Loucy (cell line): ENCODE results near the gene FCSK.

Experiments
- H2AFZ ChIP-seq: fragments of 200-600 bp; sonication (generic); 2 replicates; pipeline ENCODE4 v1.6.0; 2016; ENCODE audit warnings: antibody characterized with exemption, mild to moderate bottlenecking, low read length, moderate library complexity
- H3F3A ChIP-seq: fragments of 200-600 bp; 2 replicates; pipeline ENCODE4 v1.6.0; 2016; ENCODE audit warnings: antibody characterized with exemption, low read depth, mild to moderate bottlenecking
- H3K27me3 ChIP-seq: fragments of 200-600 bp; sonication (generic); 2 replicates; pipeline ENCODE4 v1.6.1; 2014; ENCODE audit warnings: low read length, mild to moderate bottlenecking; ENCODE audit not compliant: insufficient read depth, poor library complexity, severe bottlenecking
- H3K36me3 ChIP-seq: fragments of 200-600 bp; sonication (generic); 2 replicates; pipeline ENCODE4 v1.6.1; 2016; ENCODE audit warnings: low read length; ENCODE audit not compliant: insufficient read depth
- H3K4me1 ChIP-seq: fragments of 200-600 bp; sonication (generic); 2 replicates; pipeline ENCODE4 v1.5.1; 2014; ENCODE audit warnings: low read length, mild to moderate bottlenecking; ENCODE audit not compliant: insufficient read depth, poor library complexity, severe bottlenecking
- H3K4me2 ChIP-seq: fragments of 200-600 bp; sonication (generic); 2 replicates; pipeline ENCODE4 v1.6.0; 2014; ENCODE audit warnings: antibody characterized with exemption, low read length, low read depth, mild to moderate bottlenecking; ENCODE audit not compliant: poor library complexity, severe bottlenecking
- H3K4me3 ChIP-seq: fragments of 200-600 bp; sonication (generic); 2 replicates; pipeline ENCODE4 v1.5.1; 2014; ENCODE audit warnings: low read length, mild to moderate bottlenecking, mixed read lengths; ENCODE audit not compliant: poor library complexity, severe bottlenecking
- H3K79me2 ChIP-seq: fragments of 200-600 bp; sonication (generic); 2 replicates; pipeline ENCODE4 v1.6.1; 2014; ENCODE audit warnings: low read length; ENCODE audit not compliant: insufficient read depth
- H3K9ac ChIP-seq: fragments of 200-600 bp; sonication (generic); 2 replicates; pipeline ENCODE4 v1.6.0; 2014; ENCODE audit warnings: mild to moderate bottlenecking, low read depth, low read length, moderate library complexity; ENCODE audit not compliant: poor library complexity, severe bottlenecking
- H3K9me2 ChIP-seq: fragments of 200-600 bp; sonication (generic); replicated peaks from 2 replicates; pipeline ENCODE4 v1.6.1; 2016; ENCODE audit warnings: low read depth, low read length, mixed read lengths
- H3K9me3 ChIP-seq: fragments of 200-600 bp; sonication (generic); 2 replicates; pipeline ENCODE4 v1.6.1; 2014; ENCODE audit warnings: mild to moderate bottlenecking, antibody characterized with exemption, low read length, low read depth; ENCODE audit not compliant: insufficient read depth
- H4K20me1 ChIP-seq: fragments of 200-600 bp; sonication (generic); 2 replicates; pipeline ENCODE4 v1.6.0; 2014; ENCODE audit warnings: antibody characterized with exemption, low read length, mild to moderate bottlenecking; ENCODE audit not compliant: insufficient read depth, poor library complexity, severe bottlenecking
- CTCF ChIP-seq: fragments of 200-600 bp; sonication (generic); conservative IDR thresholded peaks from 2 replicates; pipeline ENCODE4 v1.5.1; 2014; ENCODE audit warnings: mild to moderate bottlenecking, antibody characterized with exemption, low read length
- EZH2phosphoT487 ChIP-seq: fragments of 200-600 bp; IDR thresholded peaks from 2 replicates; pipeline ENCODE4 v1.6.1; 2018; ENCODE audit warnings: antibody characterized with exemption, mild to moderate bottlenecking, moderate library complexity, borderline replicate concordance

The FCSK gene

DNA sequence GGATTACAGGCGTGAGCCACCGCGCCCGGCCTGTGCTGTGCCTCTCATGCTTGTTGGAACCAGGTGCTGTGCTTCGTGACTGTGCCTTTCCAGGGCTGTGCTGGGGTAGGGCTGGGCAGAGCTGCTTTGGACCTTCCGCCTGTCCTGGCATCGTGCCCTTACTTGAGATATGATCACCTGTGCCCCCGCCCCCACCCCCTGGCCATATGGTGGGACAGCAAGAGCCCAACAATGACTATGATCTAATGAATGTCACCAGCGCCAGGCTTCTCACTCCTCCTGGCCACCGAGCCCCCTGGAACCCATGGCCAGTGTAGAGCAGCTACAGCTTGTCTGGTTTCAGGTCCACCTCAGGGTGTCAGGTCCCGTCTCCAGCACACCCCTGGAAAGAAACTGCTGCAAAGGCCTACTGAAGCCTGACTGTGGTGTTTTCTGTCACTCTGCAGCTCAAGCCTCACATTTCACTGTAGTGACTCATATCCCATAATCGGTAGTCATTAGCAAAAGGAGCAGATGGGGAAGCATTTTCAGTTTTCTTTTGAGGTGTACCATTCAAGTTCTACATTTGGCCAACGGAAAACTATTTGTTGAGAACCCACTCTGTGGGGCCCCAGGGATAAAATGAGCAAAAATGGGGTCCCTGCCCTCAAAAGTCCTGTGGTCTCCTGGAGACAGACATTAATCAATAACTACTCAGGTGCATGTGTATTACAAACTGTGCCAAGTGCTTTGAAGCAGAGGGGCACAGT, 22.1 kb downstream of the FCSK start:
- Histone ChIP-seq H3K79me2 (no peaks in the 10 kb centered on the region), H3K9ac (no peak overlapping the region), H3K36me3 (no peaks in the 10 kb centered on the region; the same call in 1 of the 2 replicates), H3K9me3 (no peaks in the 10 kb centered on the region), H3K4me3 (no peak overlapping the region), H3F3A (no peaks in the 10 kb centered on the region), H2AFZ (no peak overlapping the region), H3K27me3 (no peaks in the 10 kb centered on the region), H3K9me2 (no peaks in the 10 kb centered on the region), H3K4me1 (no peaks in the 10 kb centered on the region), H4K20me1 (no peaks in the 10 kb centered on the region), H3K4me2 (no peak overlapping the region)
- TF ChIP-seq EZH2phosphoT487: no peak
- no peak for TF ChIP-seq CTCF

DNA sequence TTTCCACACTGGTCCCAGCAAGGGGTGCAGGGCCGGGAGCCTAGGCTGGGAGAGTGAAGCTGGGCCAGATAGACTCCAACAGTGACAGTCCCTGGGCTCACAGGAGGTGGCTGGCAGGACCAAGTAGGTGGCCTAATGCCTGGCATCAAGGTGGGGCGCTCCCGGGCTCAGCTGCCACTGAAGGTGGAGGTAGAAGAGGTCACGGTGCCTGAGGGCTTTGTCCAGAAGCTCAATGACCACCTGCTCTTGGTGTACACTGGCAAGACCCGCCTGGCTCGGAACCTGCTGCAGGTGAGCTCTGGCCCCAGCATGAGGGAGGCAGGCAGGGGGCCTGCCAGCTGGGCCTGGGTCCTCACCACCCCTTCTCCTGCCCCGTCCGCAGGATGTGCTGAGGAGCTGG, 23.8 kb downstream of the FCSK start:
- H3K4me2 ChIP-seq: no peak overlapping the region
- no peak overlapping the region for H3K4me3 ChIP-seq
- no peaks in the 10 kb centered on the region for H3K4me1 ChIP-seq
- no peak for TF ChIP-seq CTCF
- TF ChIP-seq EZH2phosphoT487: no peak
- H2AFZ ChIP-seq: no peak overlapping the region
- H3F3A ChIP-seq: no peaks in the 10 kb centered on the region
- no peaks in the 10 kb centered on the region for H4K20me1 ChIP-seq
- no peaks in the 10 kb centered on the region for H3K9me2 ChIP-seq
- no peaks in the 10 kb centered on the region for H3K9me3 ChIP-seq
- no peak overlapping the region for H3K9ac ChIP-seq
- no peaks in the 10 kb centered on the region for H3K27me3 ChIP-seq
- H3K36me3 ChIP-seq: no peaks in the 10 kb centered on the region; the same call in 1 of the 2 replicates
- no peaks in the 10 kb centered on the region for H3K79me2 ChIP-seq

DNA sequence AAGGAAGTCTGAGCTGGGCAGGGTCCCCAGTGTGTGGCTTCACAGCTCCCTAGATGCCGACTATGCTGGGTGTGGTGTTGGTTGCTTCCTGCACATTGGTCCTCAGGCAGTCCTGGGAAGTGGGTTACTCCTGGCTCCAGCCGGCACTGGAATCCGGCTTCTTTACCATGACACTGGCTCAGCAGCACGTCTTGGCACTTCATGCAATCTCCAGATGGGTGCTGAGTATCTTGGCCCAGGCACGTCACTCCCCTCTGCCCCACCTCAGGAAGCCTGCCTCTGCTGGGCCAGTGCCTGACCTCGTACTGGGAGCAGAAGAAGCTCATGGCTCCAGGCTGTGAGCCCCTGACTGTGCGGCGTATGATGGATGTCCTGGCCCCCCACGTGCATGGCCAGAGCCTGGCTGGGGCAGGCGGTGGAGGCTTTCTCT, 24.5 kb downstream of the FCSK start:
- Histone ChIP-seq H3K9ac (no peak overlapping the region), H3F3A (no peaks in the 10 kb centered on the region), H3K4me3 (no peak overlapping the region), H3K4me2 (no peak overlapping the region), H3K9me2 (no peaks in the 10 kb centered on the region), H3K4me1 (no peaks in the 10 kb centered on the region), H3K36me3 (no peaks in the 10 kb centered on the region; the same call in 1 of the 2 replicates), H3K79me2 (no peaks in the 10 kb centered on the region), H4K20me1 (no peaks in the 10 kb centered on the region), H2AFZ (no peak overlapping the region), H3K27me3 (no peaks in the 10 kb centered on the region), H3K9me3 (no peaks in the 10 kb centered on the region)
- TF ChIP-seq CTCF (no peak), EZH2phosphoT487 (no peak)
